BJ (cell line): ENCODE results near the gene SNX19. TPM values are rescaled to one million over a fixed set of nuclear protein-coding genes. Genes with fewer than 3 reads are reported as not detected.

Experiments
- CTCF ChIA-PET: fragments of 350-600 bp; formaldehyde crosslinking; extraction: SDS; loops from one replicate; lab custom pipeline; 2021; ENCODE audit warnings: antibody characterized with exemption, inconsistent platforms; lab: Yijun Ruan, JAX
- POLR2A ChIA-PET: fragments of 300-600 bp; sonication (Branson Sonifier 250); formaldehyde crosslinking; extraction: SDS; loops from one replicate; lab custom pipeline; 2021; ENCODE audit warnings: antibody characterized with exemption; lab: Charles Lee
- DNase-seq: peaks from one replicate; pipeline ENCODE4 v3.0.0-alpha.2; 2011; ENCODE audit warnings: low read depth
- H3K27me3 ChIP-seq: 2 replicates; pipeline ENCODE4 v1.6.0; 2011; ENCODE audit warnings: low read length; ENCODE audit not compliant: control insufficient read depth, insufficient read depth
- H3K36me3 ChIP-seq: 2 replicates; pipeline ENCODE4 v1.5.1; 2011; ENCODE audit warnings: low read length; ENCODE audit not compliant: control insufficient read depth, insufficient read depth
- H3K4me3 ChIP-seq: 2 replicates; pipeline ENCODE4 v1.5.1; 2011; ENCODE audit warnings: low read depth, mild to moderate bottlenecking, control low read depth, low read length
- CTCF ChIP-seq: IDR thresholded peaks from 2 replicates; pipeline ENCODE4 v1.5.1; 2011; ENCODE audit warnings: low read depth, mild to moderate bottlenecking, control low read depth, inconsistent platforms, low read length, moderate library complexity; ENCODE audit not compliant: insufficient read depth
- polyA plus RNA-seq: library from polyadenylated mRNA; depleted of rRNA; stranded (reverse); fragments of >200 nt; gene quantifications from 2 replicates; pipeline ENCODE4 v1.2.3, GENCODE V29; 2011

The SNX19 gene
- polyA plus RNA-seq, 1 experiment, result 99.9 TPM

- no peaks in the 10 kb centered on the region for H3K27me3 ChIP-seq
- DNase-seq, result no peak
- POLR2A ChIA-PET, result no interaction called here
- H3K36me3 ChIP-seq, result no peaks in the 10 kb centered on the region; the same call in 1 of the 2 replicates
- H3K4me3 ChIP-seq, result no peak overlapping the region
- CTCF ChIA-PET, result interaction anchor here (1.2 to 16.9 kb wide), 3 partner anchors 26 to 434 kb away, joined by 3 to 421 read pairs (median 4); partner anchors contain the start of gene ADAMTS8
- TF ChIP-seq CTCF, result no peak
These were observed 47.4 kb downstream of the SNX19 start for GRCh38 chr11:130868721-130869390.

- POLR2A ChIA-PET, result no interaction called here
- Histone ChIP-seq H3K36me3 (no peaks in the 10 kb centered on the region; the same call in 1 of the 2 replicates), H3K27me3 (no peaks in the 10 kb centered on the region), H3K4me3 (no peak overlapping the region)
- no peak for TF ChIP-seq CTCF
- CTCF ChIA-PET, result interaction anchor here (2.1 to 16.9 kb wide), 2 partner anchors 29 to 434 kb away, joined by 4 to 421 read pairs; partner anchors contain the start of gene ADAMTS8
- no peak for DNase-seq
These were observed 48.1 kb downstream of the SNX19 start for GRCh38 chr11:130868086-130868710.

- TF ChIP-seq CTCF, result no peak
- H3K4me3 ChIP-seq, result no peak overlapping the region
- H3K27me3 ChIP-seq, result no peaks in the 10 kb centered on the region
- POLR2A ChIA-PET, result no interaction called here
- CTCF ChIA-PET, result interaction anchor here (0.6 to 16.9 kb wide), 3 partner anchors 18 to 432 kb away, joined by 3 to 421 read pairs (median 4); partner anchors contain the start of gene ADAMTS8
- DNase-seq, result no peak
- no peaks in the 10 kb centered on the region; the same call in 1 of the 2 replicates for H3K36me3 ChIP-seq
These were observed 49.4 kb downstream of the SNX19 start for GRCh38 chr11:130866831-130867230.

GRCh38 chr11:130865774-130866114, 50.5 kb downstream of the SNX19 start:
- Histone ChIP-seq H3K36me3 (no peaks in the 10 kb centered on the region; the same call in 1 of the 2 replicates), H3K27me3 (no peaks in the 10 kb centered on the region), H3K4me3 (no peak overlapping the region)
- no peak for TF ChIP-seq CTCF
- DNase-seq, result no peak
- POLR2A ChIA-PET, result no interaction called here
- CTCF ChIA-PET, result interaction anchor here (16.9 kb wide), 1 partner anchor 431 kb away, joined by 421 read pairs; the partner anchor contains the start of gene ADAMTS8

GRCh38 chr11:130865091-130865773, 51.0 kb downstream of the SNX19 start:
- ChIA-PET POLR2A (no interaction called here), CTCF (interaction anchor here (0.8 to 16.9 kb wide), 3 partner anchors 17 to 431 kb away, joined by 3 to 421 read pairs (median 5); partner anchors contain the start of gene ADAMTS8)
- no peak for TF ChIP-seq CTCF
- H3K27me3 ChIP-seq, result no peaks in the 10 kb centered on the region
- no peak overlapping the region for H3K4me3 ChIP-seq
- H3K36me3 ChIP-seq, result no peaks in the 10 kb centered on the region; the same call in 1 of the 2 replicates
- DNase-seq, result no peak
